ENCODE results near the gene PMAIP1.

GRCh38 chr18:59912007-59912550 is 12.3 kb downstream of the PMAIP1 start:
- TF ChIP-seq POLR2AphosphoS5 (IDR thresholded peaks at IDR 0.05; ENCODE audit: low read depth, low read length) (no peak), REST (IDR thresholded peaks at IDR 0.05; ENCODE audit: insufficient read depth in 1 of 2, low read depth in 2 of 2, low read length in 2 of 2) (no peak), TAF1 (IDR thresholded peaks at IDR 0.05; ENCODE audit: borderline replicate concordance, insufficient read depth, low read length) (no peak), SIN3A (IDR thresholded peaks at IDR 0.05; ENCODE audit: borderline replicate concordance, insufficient read depth, low read length) (no peak)

All from PFSK-1 (cell line).